NK-92 (cell line): ENCODE results near the gene GEMIN7.
"Not testable (repeated sequence)": the region's sequence is repeated elsewhere in the genome, so short reads cannot be mapped to it uniquely, and the experiment has no call there.

Experiments used
- DNase-seq: peaks from one replicate; lab custom pipeline; 2025; ENCODE audit not compliant: unreplicated experiment; lab: John Stamatoyannopoulos, UW

GEMIN7 gene

DNA sequence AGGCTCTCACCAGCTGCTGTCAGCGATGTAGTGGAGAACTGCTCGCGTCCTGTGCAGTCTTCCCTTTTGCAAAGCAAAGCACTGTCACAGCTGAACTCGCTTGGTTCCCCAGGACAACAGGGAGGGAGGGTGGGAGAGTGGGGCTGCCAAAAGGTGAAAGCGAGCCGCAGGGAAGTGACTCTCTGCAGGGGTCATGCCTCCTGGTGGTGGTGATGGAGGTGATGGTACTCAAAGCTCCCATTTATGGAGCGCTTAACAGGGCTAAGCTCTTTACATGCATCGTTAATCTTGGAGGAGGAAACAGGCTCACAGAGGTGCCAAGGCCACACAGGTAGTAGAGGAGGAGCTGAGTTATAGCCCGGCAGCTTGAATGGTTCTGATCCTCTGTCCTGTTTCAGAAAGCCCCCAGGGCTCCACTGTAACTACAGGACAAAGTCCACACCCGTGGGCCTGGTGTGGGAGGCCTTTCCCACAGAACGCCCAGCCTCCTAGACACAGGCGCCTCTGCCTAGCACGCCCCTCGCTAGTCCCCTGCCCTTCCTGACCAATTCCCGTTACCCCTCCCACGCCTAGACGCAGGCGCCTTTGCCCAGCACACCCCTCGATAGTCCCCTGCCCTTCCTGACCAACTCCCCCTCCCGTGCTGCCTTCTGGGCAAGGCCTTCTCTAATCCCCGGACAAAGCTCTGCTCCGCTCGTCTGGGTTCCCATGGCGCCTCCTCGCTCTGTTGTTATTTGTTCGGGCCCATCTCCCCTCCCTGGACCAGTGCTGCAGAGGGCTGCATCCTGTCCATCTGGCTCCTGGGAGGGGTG lies 24.7 kb downstream of the GEMIN7 start:
- DNase-seq, result no peak

DNA sequence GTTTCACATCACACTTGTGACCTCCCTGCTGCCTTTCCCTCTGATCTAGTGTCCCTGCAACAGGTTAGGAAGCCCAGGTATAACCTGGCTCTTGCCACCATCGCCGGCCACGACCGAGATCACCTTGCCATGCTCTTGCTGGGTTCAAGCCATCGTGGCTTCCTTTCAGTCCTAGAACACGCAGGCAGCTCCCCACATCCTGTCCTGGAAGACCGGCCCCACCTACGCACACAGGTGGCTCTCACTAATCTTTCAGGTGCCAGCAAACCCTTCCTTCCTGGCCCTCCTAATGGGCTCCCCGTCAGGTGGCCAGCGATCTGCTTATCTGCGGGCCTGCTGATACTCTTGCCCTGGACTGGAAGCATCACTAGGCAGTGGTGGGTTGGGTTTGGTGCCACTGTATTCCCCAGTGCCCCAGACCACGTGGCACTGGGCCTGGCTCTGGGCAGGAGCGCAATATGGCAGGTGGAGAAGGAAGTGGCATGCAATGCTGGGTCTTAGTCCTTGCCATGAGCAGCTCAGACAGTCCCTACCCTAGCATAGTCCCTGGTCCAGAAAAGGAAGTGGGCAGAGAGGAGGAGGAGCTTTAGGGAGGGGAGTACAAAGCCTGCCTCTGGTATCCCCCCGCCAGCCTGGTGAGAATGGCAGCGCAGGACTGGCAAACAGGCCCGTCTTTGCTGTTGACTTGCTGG lies 25.7 kb downstream of the GEMIN7 start:
- DNase-seq, result no peak

DNA sequence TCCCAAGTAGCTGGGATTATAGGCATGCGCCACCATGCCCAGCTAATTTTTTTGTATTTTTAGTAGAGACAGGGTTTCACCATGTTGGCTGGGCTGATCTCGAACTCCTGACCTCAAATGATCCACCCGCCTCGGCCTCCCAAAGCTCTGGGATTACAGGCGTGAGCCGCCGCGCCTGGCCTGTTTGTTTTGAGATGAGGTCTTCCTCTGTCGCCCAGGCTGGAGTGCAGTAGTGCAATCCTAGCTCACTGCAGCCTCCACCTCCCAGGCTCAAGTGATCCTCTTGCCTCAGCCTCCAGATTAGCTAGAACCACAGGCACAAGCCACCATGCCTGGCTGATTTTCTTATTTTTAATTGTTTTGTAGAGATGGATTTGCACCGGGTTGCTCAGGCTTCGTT lies 27.3 kb downstream of the GEMIN7 start:
- DNase-seq, result not testable (repeated sequence)

DNA sequence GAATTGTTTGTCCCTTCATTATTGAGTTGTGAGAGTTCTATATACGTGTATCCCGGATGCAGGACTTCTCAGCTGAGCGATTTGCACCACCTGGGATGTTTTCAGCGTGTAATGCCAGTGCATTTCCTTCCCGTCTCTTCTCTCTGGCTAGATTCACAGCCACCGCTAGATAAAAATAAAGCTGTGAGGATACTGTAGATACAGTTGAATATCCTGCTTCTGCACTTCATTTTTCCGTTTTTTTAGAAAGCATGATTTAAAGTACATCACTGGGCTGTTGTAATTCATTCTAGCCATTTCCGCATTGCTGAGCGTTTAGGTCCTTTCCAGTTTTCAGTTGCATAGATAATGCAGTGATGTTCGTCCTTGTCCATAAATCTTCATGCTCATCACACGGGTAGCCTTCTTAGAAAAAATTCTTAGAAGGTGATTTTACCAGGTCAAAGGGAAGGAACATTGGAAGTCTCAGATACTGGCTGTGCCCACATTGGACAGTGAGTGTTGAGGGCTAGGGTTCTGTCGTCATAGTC lies 28.6 kb downstream of the GEMIN7 start:
- DNase-seq, result no peak

DNA sequence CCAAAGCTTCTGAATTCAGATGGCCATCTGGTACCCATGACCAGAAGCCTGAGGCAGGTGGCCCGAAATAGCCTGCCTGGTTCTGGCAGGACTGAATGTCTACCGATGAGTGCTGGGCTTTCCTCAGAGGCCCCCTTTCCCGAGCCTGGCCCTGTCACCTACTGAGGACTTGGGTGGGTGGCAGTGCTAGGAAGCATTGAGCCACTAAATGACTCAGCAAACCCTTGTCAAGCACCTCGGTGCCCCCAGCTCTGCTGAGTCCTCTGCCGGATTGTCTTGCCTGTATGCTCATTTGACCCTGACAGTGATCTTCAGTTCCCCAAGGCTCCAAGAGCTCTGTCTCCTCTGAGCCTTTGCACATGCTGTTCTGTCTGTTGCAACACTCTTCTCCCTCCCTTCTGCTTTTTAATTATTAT lies 31.8 kb downstream of the GEMIN7 start:
- no peak for DNase-seq

DNA sequence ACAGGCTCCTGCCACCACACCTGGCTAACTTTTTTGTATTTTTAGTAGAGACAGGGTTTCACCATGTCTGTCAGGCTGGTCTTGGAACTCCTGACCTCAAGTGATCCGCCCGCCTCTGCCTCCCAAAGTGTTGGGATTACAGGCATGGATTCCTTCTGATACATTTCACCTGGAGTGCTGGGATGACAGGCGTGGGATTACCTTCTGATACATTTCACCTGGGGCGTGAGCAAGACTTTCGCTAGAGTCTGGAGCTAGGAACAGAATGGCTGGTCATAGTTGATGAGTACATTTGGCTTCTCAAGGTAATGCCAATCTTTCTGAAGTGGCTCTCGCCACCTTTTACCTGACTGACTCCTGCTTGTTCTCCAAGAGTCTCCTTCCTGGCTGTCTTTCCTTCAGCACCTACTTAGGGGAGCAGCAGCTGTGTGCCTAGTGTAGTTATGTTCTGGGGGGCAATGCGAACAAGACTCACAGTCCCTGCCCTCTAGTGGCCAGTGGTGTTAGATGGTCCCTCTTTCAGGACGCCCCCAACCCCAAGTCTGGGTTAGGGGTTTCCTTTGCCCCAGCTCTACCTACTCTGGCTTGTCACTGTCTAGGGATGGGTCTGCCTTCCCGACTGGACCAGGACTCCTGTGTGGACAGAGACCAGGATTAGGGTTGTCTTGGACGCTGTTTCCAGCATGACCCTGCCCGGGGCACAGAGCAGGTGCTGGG lies 33.2 kb downstream of the GEMIN7 start:
- no peak for DNase-seq

DNA sequence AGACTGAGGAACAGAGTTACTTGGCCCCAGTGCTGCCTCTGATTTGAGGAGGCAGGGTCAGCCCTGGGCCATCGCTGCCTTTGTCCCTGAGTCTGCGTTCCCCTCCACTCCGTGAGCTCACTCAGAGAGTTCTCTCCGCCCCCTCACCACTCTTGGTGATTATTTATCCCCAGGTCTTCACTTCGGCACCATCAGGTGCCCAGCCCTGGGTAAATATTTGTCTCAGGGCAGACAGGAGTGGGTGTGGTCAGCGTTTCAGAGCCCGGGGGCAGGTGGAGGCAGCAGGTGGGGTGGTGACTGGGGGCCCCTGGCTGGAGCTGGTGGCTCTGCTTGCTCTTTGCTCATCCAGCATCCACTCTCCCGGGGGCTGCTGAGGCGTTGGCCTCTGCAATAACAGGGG lies 34.6 kb downstream of the GEMIN7 start:
- DNase-seq, result no peak

DNA sequence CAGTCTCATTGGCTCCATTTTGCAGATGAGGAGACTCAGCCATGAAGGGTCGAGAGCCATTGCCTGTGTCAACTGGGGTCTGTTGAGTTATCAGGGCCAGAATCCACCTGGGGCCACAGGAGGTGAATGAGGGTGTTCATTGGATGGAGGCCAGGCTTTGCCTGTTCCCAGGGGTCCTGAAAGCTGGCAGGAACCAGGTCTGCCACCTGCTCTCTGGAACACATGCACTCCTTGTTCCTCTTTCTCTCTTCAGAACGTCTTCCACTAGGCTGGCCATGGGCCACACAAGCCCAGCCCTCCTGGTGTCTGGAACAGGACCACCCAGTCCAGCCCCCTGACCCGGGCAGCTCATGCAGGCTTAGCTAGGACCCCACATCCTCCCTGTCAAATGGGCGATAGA lies 35.1 kb downstream of the GEMIN7 start:
- no peak for DNase-seq

DNA sequence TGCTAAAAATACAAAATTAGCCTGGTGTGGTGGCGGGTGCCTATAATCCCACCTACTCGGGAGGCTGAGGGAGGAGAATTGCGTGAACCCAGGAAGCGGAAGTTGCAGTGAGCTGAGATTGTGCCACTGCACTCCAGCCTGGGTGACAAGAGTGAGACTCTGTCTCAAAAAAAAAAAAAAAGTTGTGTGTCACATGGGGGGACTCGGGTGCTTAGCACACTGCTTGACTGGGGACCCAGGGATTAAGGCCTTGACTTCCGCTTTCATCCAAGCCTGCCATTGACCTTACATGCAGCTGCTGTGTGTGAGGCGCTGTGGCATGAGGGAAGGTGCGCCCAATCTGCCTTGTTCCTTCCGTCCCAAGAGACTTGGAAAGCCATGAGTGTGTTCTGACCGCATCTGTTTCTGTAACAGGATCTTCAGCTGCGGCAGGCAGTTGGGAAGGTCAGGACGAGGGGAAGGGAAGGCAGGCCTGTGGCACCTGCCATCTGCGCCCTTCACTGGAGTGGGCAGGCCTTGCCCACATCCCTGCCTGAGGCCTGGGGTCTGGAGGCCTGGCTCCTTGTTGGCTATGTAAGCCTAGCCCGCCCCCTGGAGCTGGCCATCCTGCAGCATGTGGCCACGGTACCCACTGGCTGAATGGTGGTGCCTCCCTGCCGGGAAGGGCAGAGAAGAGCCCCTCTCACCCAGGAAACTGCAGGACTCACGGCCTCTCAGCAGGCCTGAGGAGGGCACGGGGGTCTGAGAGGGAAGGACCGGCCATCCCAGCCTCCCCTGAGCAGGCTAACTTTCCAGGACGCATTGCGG lies 37.0 kb downstream of the GEMIN7 start:
- DNase-seq, result no peak

DNA sequence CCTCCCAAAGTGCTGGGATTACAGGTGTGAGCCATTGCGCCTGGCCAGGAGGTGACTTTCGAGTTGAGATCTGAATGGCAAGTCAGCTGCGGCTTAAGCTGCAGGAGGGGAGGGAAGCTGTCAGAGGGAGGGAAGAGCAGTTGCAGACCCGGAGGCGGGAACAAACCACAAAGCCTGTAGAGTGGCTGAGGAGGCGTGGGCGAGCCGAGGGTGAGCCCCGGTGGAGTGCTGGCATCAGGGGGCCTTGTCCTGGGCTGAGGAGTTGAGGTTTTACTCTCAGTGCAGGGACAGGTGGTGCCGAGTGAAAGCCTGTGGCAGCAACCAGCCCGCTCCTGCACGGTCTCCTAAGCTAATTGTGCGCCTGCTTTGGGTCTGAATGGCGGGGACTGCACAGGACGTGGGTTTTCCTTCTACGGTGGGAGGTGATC lies 38.1 kb downstream of the GEMIN7 start:
- no peak for DNase-seq

DNA sequence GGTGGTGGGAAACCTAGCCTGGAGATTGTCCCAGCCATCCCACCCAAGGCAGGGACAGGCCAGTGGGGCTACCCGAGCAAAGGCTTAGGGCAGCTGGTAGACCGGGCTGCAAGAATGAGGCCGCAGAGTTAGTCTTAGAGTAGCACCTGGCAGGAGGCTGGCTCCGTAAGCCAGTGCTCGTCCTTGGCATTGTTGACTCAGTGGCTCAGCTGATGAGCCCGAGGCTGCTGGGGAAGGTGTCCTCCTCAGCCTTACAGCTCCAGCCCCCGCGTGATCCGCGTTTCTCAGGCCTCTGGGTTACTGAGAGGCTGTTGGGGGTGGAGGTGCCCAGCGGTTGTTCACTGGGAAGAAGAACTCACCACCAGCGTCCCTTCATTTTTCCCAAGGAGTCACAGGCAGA lies 38.6 kb downstream of the GEMIN7 start:
- no peak for DNase-seq

DNA sequence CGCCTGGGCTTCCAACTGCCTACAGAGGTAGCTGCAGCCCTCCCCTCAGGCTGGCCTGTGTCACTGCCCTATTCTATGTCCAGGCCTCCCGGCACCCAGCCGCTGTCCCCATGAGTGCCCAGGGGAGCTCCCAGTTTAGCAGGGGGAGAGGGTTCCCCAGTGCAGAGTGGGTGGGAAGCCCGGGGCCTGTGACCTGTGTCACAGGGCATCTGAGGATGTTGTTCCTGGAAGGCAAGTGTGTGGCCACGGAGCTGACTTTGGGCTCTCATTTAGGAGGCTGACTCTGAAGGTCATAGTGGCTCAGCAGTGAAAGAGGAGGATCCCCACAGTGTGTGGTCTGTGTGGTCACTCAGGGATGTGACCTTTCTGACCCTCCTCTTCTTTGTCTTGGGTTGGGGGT lies 39.0 kb downstream of the GEMIN7 start:
- DNase-seq, result no peak

DNA sequence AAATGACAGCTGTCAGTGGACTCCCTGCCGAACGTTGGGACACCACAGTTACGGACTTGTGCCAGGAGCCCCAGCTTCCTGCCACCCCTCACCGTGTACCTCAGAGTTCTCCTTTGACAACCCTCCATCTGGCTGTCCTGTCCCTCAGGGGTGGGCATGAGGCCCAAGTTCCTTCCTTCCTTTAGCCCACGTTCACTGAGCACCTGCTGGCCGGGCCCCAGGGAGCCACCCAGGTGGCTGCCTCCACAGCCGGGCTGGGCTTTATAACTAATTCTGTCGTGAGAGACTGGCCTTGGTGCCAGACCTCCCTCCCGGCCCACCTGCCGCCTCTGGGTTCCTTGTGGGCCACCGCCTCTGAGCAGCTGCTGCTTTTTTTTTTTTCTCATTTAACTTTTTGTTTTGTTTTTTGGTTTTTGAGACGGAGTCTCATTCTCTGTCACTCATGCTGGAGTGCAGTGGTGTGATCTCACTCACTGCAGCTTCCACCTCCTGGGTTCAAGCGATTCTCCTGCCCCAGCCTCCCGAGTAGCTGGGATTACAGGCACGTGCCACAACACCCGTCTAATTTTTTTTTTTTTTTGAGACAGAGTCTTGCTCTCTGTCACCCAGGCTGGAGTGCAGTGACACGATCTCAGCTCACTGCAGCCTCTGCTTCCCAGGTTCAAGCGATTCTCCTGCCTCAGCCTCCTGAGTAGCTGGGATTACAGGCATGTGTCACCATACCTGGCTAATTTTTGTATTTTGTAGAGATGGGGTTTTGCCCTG lies 39.7 kb downstream of the GEMIN7 start:
- DNase-seq, result not testable (repeated sequence)

DNA sequence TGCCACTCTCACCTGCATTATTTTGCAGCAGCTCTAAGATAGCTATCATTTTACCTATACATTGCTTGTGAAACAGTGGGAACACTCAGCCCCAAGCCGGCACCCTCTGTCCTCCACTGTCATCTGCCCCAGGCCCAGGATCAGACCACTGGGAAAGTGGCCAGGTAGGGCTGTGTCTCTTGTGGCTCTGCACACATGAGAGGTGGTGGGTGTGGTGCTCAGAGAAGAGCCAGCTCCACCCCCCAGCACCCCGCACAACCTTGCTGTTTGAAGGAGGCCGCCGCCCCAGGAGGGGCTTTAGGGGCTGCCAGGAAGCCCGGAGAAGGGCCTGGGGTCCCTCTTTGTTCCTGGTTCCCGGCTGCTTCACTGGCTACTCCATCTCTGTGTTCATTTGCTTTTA lies 40.5 kb downstream of the GEMIN7 start:
- no peak for DNase-seq

DNA sequence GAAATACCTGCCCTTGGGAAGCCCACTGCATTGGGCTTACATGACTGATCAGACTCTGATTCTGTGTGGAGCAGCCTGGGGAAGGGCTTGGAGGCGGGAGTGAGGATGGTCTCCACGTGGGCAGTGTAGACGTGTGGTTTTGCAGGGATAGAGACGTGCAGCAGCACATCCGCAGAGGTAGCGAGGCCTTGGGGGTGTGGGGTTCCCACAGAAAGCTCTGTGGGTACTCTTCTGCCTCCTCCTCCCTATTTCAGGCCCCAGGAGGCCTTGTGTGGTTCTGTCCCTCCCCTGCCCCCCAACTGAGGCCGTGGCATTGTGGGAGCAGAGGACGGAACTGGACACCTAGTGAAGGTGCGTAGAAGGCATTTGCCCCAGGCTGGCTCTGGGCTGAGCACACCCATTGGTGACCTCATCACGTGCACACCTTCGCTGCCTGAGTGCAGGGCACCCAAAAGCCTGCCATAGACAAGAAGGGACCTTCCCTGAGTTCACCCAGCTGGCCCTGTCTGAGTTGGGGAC lies 42.8 kb downstream of the GEMIN7 start:
- DNase-seq, result no peak

DNA sequence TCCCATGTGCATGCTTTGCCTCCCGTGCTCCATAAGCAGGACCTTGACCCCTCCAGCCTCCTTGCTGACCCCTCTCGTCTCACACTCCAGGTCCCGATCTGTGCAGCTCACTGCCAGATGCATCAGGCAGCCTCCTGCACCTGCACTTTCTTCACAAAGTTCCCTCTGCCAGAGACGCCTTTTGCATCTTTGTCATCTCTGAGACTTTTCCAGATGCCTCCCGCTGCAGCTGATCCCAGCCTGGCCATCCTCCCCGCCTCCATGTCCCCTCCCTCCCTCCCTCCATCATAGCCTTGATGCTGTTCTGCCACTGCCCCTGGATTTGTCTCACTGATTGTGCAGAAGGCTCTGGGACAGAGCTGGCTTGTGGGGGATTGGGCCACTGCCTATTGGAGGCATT lies 43.8 kb downstream of the GEMIN7 start:
- DNase-seq, result no peak

DNA sequence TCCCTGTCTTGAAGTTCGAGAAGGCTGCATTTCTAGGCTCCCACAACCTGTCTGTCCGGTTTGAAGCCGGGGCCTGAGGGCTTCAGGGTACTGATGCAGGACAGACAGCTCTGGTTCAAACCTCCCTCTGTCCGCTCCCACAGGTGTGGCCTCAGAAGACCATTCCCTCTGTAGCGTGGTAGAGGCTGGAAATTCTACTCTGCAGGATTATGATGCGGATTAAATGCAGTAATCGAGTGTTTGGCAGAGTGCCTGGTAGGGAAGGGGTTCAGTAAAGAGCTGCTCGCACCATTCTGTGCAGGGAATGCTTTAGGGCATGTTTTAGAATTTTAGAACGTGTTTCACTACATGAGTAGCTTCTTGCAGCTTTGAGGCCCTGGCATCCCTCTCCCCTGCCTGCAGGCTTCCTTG lies 44.4 kb downstream of the GEMIN7 start:
- DNase-seq, result no peak

DNA sequence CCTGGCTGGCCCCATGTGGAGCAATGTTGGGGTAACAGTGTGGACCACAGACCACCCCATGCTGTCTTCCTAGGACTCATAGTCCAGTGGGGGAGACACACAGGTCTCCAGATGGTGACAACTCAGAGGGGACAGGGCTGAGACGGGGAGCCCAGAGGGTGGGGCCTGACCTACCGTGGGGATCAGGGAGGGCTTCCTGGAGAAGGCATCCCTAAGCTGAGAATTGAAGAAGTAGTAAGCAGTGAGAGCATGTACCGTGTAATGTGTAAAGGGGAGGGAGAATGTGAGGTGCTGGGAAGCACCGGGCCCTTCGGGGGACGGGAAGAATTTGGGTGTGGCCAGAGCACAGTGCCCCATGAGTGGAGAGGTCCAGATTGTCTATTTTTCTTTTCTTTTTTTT lies 45.0 kb downstream of the GEMIN7 start:
- DNase-seq, result no peak

DNA sequence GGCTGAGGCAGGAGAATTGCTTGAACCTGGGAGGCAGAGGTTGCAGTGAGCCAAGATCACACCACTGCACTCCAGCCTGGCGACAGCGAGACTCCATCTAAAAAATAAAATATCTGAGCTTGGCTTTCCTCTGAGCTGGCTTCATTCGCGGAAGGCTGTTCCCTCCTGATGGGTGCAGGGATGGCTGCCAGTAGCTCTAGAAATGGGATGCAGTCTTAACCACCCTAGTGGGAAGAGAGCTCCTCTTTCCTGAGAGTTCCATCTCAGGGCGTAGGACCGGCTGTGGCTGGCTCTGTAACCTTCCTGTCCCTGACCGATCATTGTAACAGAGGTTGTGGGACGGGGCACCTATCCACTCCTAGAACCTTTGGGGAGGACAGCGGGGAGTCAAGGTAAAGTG lies 46.3 kb downstream of the GEMIN7 start:
- DNase-seq, result no peak

DNA sequence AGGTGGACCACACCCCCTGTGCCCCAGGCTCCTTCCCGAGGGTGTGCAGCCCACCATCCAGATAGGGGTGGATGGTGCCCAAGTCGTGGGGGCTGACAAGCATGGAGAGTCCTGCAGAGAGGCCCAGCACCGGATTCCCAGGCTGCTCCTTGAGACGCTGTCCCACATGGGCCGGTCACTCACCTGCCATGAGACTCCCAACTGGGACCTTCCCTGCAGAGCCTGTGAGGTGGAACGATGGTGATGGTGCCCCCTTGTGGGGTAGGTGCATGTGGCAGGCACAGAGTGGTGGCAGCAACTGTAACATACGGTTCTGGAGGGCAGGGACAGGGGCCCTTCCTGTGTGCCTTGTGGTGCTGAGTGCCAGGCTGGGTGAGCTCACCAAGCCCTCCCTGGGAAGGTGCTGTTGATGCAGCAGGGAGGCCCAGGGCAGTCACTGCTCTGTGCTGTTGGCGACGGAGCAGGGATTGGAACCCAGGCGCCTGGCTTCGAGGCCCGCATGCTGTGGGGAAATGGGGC lies 47.0 kb downstream of the GEMIN7 start:
- DNase-seq, result no peak
